ENCODE measurements around the gene DELE1. TPM values are rescaled to one million over a fixed set of nuclear protein-coding genes. Genes with fewer than 3 reads are reported as not detected.
A peak's percentile ranks its signal among the peaks of the same experiment; 100 is the strongest.

The DELE1 gene
- total RNA-seq, 1 donor from 2014 or later: 61.3 TPM

DNA sequence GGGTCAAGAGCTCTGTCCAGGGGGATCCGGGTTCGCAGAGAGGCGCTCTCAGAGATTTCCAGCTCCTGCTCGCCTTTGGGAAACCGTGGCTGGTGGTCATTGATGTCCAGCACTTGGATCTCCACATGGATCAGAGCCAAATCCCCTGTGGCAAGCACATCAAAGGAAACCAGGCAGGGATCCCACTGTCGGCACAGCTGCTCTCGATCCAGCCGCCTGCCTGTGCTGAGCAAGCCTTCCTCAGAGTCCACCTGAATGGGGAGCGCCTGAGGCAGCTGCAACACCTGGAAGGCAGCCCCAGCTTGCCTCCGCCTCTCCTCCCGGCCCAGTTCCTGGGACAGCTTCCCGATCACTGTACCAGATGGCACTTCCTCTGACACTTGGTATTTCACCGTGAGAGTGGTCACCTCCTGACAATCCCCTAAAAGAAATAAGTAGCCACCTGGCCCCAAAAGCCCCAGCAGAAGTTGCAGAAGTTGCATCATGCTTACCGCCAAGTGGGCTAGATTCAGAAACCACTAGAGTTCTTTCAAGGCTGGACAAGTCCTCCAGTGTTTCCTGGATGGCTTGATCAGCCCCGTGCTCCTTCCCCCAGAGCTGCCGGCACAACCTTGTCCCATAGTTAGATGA, 33.8 kb downstream of the DELE1 start:
- no peak for DNase-seq (ENCODE audit: low read depth, low spot score)

GRCh38 chr5:141958113-141958512, 34.4 kb downstream of the DELE1 start, which contains the start of gene PCDH12:
TSS of gene PCDH12 (minus strand) at chr5:141958202. CDS start at chr5:141957851, 351 bp downstream.
- peak; percentile 65 for DNase-seq (ENCODE audit: low read depth, low spot score)

- no peak for DNase-seq (ENCODE audit: low read depth, low spot score)
These were observed 35.0 kb downstream of the DELE1 start for GRCh38 chr5:141958546-141959172.

DNA sequence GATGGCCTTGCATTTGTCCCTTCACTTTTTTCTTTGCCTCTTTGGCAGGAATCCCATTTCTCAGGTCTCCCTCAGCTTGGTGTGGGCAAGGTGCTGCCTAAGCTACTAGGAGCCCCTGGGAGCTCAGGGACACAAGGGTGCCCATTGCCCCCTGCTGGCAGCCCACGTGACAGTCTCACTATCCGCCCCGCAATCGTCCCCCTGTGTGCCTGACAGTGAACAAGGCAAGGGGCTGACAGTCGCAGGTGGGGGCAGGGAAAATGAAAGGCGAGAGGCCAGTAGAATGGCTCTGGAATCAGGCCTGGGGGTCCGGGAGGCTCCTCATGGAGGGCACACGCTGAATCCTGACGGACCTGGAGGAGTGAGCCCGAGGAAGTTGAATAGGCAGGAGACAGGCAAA, 36.3 kb downstream of the DELE1 start:
- DNase-seq (ENCODE audit: low read depth, low spot score): no peak

DNA sequence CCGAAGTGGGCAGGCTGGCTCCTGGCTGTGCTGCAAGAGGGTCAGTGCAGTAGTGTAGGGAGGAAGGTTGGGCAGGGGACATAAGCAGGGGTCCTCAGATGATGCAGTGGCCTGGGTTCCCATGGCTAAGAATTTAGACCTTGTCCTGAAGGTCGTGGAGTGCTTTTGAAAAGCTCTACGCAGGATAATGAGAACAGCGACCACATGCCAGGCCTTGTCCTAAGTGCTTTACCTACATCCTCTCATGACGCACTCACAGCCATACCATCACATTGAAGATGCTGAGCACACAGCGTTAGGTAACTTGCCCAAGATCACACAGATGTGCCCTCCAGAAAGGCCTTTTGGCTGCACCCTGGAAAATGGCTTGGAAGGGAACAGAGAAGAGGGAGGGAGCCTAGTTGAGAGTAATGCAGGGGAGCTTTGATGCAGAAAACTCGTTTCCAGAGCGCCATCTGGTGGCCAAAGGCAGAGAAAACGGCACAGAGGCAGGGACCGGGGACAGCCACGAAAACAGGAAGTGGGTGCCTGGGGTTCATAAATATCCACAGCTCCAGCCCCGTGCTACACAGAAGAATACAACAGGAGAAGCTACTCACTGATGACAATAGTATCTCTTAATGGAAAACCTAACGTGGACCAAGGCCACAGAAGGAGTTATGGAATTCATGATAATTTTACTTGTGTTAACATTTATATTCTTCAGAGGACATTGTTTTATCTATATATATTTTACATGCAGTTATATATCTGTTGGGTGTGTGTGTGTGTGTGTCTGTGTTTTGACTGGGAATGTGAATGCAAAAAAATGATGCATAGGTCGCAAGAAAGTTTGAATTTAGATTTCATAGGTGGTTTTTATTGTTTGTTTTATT, 37.0 kb downstream of the DELE1 start:
- no peak for DNase-seq (ENCODE audit: low read depth, low spot score)

GRCh38 chr5:141961466-141961865, 37.8 kb downstream of the DELE1 start:
- DNase-seq (ENCODE audit: low read depth, low spot score): no peak

GRCh38 chr5:141963701-141964100, 40.0 kb downstream of the DELE1 start:
- no peak for DNase-seq (ENCODE audit: low read depth, low spot score)

DNA sequence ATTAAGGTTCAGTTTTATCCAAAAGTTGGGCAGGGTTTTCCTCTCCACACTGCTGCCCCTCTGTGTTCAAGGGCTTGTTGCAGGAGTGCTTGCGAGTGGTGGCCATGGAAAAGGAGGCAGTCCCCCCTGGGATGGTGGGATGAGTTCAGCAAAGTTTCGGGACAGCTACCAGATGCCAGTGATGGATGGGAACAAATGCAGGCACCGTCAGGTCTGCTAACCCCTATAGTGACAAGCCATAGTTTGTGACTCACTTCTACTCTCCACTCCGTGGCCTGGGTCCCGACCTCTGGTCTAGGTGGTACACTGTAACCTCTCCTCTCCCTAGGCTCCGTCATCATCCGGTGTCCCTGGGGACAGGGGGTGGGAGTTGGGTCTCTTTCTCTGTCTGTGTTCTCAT, 41.4 kb downstream of the DELE1 start:
- no peak for DNase-seq (ENCODE audit: low read depth, low spot score)

- DNase-seq (ENCODE audit: low read depth, low spot score): no peak
These were observed 42.7 kb downstream of the DELE1 start for GRCh38 chr5:141966275-141966962.

DNA sequence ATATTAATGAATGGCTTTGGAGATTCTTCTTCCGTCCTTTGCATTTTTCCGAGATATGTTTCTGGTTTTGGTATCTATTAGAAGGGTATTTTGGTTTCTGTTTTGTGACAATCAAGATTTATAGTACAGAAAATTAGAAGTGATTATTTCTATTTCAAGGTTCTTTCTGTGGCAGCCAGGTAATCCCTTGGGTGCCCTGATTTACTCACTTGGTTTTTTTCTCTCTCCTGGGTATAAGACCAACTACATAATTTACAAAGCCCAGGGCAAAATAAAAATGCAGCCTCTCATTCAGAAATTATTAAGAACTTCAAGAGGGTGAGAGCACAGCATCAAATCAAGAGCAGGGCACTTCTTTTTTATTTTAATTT, 43.3 kb downstream of the DELE1 start:
- DNase-seq (ENCODE audit: low read depth, low spot score): no peak

- DNase-seq (ENCODE audit: low read depth, low spot score): peak; percentile 81
These were observed 45.4 kb downstream of the DELE1 start, which contains the start of gene RNF14 for GRCh38 chr5:141968914-141969608. TSS of gene RNF14 (plus strand) at chr5:141969105. CDS start at chr5:141973589, 4,484 bp downstream.

GRCh38 chr5:141969783-141970771, 46.4 kb downstream of the DELE1 start:
- DNase-seq (ENCODE audit: low read depth, low spot score): no peak

GRCh38 chr5:141973871-141974595, 50.4 kb downstream of the DELE1 start:
- DNase-seq (ENCODE audit: low read depth, low spot score): no peak

DNA sequence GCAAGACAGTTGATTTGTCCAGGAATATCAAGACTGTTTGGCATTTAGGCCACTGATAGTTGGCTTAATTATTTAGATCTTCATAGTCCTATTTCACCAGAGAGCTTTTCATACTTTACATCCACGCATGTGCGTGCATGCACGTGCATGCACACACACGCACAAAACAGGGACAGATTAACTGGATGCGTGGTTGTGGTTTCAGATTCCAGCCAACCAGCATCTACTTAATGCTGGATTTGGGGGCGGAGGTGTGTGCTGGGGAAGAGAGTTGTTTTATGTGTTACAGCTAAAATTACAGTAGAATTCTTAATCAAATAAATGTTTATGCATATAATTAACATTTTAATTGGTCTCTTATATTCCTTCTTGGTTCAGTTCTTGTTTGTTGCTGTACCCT, 52.5 kb downstream of the DELE1 start:
- no peak for DNase-seq (ENCODE audit: low read depth, low spot score)

- DNase-seq (ENCODE audit: low read depth, low spot score): no peak
These were observed 54.7 kb downstream of the DELE1 start for GRCh38 chr5:141978389-141978788.

- DNase-seq (ENCODE audit: low read depth, low spot score): no peak
These were observed 59.0 kb downstream of the DELE1 start for GRCh38 chr5:141982626-141983025.

GRCh38 chr5:141986072-141986471, 62.4 kb downstream of the DELE1 start:
- no peak for DNase-seq (ENCODE audit: low read depth, low spot score)

- no peak for DNase-seq (ENCODE audit: low read depth, low spot score)
These were observed 66.0 kb downstream of the DELE1 start for GRCh38 chr5:141989720-141990119.
